Measurements from ENCODE around the gene GNPTAB.

The GNPTAB gene

DNA sequence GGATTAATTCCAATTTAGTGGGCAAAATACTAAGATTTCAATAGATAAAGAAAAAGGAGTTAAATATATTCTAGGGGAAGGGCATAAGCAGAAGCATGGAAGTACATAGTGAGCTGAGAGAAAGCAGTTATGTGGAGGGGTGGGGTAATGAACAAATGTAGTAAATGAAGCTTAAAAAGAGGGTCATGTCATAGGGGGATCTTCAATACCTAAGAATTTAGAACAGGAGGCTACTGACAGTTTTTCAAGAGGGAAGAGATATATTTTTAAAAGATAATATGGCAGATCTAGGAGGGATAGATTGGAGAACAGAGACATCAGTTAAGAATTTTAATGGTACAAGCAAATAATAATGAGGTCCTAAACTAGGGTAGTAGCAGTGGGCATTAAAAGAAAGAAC lies 100.9 kb downstream of the GNPTAB start:
- Histone ChIP-seq H3K27ac (ENCODE audit: low read length) (no peak overlapping the region), H3K4me3 (ENCODE audit: low read depth in 1 of 2, low read length in 2 of 2) (no peak overlapping the region), H3K4me1 (ENCODE audit: control insufficient read depth in 1 of 2, insufficient read depth in 2 of 2, low read length in 2 of 2) (no peaks in the 10 kb centered on the region), H3K9me3 (ENCODE audit: control insufficient read depth in 1 of 2, low read length in 2 of 2) (no peaks in the 10 kb centered on the region), H3K36me3 (ENCODE audit: control insufficient read depth in 1 of 2, insufficient read depth in 2 of 2, low read length in 2 of 2) (peaks cover 26 to 29% of the 10 kb centered on the region in 2 donors), H3K27me3 (ENCODE audit: low read depth, low read length) (no peaks in the 10 kb centered on the region)

DNA sequence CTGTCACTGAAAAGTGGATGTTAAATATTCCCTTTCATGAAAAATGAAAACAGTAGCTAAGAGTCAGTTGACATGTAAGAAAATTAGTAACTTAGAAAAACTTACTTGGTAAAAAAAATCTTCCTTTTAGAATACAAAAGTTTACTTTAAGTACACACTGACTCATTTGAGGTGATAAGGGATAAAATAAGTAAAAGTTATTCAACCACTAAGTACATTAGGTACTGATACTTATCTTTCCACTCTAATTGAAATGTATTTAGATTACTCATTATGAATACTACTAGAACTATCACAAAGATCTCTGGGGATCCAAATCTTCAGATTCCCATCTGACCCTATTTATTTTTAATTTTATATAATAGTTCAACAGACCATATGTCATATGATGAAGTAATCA lies 103.7 kb downstream of the GNPTAB start:
- no peaks in the 10 kb centered on the region for H3K27me3 ChIP-seq (ENCODE audit: low read depth, low read length)
- no peaks in the 10 kb centered on the region for H3K9me3 ChIP-seq (ENCODE audit: control insufficient read depth in 1 of 2, low read length in 2 of 2)
- no peak overlapping the region for H3K4me3 ChIP-seq (ENCODE audit: low read depth in 1 of 2, low read length in 2 of 2)
- H3K27ac ChIP-seq (ENCODE audit: low read length), result no peak overlapping the region
- H3K36me3 ChIP-seq (ENCODE audit: control insufficient read depth in 1 of 2, insufficient read depth in 2 of 2, low read length in 2 of 2), result peaks cover 25 to 29% of the 10 kb centered on the region in 2 donors
- no peaks in the 10 kb centered on the region for H3K4me1 ChIP-seq (ENCODE audit: control insufficient read depth in 1 of 2, insufficient read depth in 2 of 2, low read length in 2 of 2)

DNA sequence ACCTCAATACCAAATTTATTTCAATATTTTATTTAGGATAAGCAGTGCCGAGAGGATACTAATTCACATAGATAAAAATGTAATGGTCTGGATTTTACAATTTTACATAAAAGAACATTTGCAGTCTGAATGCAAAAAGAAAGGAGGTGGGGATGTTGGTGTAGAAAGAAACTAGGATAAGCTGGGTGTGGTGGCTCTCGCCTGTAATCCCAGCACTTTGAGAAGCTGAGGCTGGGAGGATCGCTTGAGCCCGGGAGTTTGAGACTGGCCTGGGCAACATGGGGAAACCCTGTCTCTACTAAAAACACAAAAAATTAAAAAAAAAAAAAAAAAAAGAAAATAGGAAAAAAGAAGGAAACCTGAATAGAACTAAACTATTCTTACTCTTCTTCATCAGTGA lies 108.4 kb downstream of the GNPTAB start:
- H3K27me3 ChIP-seq (ENCODE audit: low read depth, low read length), result no peaks in the 10 kb centered on the region
- no peaks in the 10 kb centered on the region for H3K4me1 ChIP-seq (ENCODE audit: control insufficient read depth in 1 of 2, insufficient read depth in 2 of 2, low read length in 2 of 2)
- H3K27ac ChIP-seq (ENCODE audit: low read length), result no peak overlapping the region
- peaks cover 16 to 23% of the 10 kb centered on the region in 2 donors for H3K36me3 ChIP-seq (ENCODE audit: control insufficient read depth in 1 of 2, insufficient read depth in 2 of 2, low read length in 2 of 2)
- H3K4me3 ChIP-seq (ENCODE audit: low read depth in 1 of 2, low read length in 2 of 2), result no peak overlapping the region
- no peaks in the 10 kb centered on the region for H3K9me3 ChIP-seq (ENCODE audit: control insufficient read depth in 1 of 2, low read length in 2 of 2)

DNA sequence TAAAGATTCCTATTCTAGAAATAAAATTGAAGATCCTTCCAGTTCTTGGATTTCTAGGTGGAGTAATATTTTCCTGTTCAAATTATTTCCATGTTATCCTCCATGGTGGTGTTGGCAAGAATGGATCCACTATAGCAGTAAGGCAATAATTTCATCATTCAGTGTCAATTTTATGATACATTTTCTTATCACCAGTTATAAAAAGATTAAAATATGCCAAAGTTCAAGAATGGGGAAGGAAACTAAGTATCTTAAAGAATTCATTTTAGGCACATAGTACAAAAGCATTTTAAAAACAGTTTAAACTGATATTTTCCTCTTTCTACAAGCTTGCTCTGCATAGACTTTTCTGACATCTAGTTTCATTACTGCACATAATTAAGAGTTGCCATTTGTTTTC lies 110.6 kb downstream of the GNPTAB start:
- Histone ChIP-seq H3K27me3 (ENCODE audit: low read depth, low read length) (no peaks in the 10 kb centered on the region), H3K4me3 (ENCODE audit: low read depth in 1 of 2, low read length in 2 of 2) (no peak overlapping the region), H3K27ac (ENCODE audit: low read length) (no peak overlapping the region), H3K4me1 (ENCODE audit: control insufficient read depth in 1 of 2, insufficient read depth in 2 of 2, low read length in 2 of 2) (peaks cover 0 to 5% of the 10 kb centered on the region in 2 donors), H3K36me3 (ENCODE audit: control insufficient read depth in 1 of 2, insufficient read depth in 2 of 2, low read length in 2 of 2) (peaks cover 11% of the 10 kb centered on the region in 2 donors), H3K9me3 (ENCODE audit: control insufficient read depth in 1 of 2, low read length in 2 of 2) (no peaks in the 10 kb centered on the region)

- Histone ChIP-seq H3K4me1 (ENCODE audit: control insufficient read depth in 1 of 2, insufficient read depth in 2 of 2, low read length in 2 of 2) (peaks cover 0 to 6% of the 10 kb centered on the region in 2 donors), H3K27me3 (ENCODE audit: low read depth, low read length) (no peaks in the 10 kb centered on the region), H3K4me3 (ENCODE audit: low read depth in 1 of 2, low read length in 2 of 2) (no peak overlapping the region), H3K27ac (ENCODE audit: low read length) (no peak overlapping the region), H3K36me3 (ENCODE audit: control insufficient read depth in 1 of 2, insufficient read depth in 2 of 2, low read length in 2 of 2) (peaks cover 7 to 11% of the 10 kb centered on the region in 2 donors), H3K9me3 (ENCODE audit: control insufficient read depth in 1 of 2, low read length in 2 of 2) (no peaks in the 10 kb centered on the region)
Observed at GRCh38 chr12:101719566-101719965, 111.2 kb downstream of the GNPTAB start.

GRCh38 chr12:101714877-101715444 lies 115.8 kb downstream of the GNPTAB start:
- Histone ChIP-seq H3K27me3 (ENCODE audit: low read depth, low read length) (no peaks in the 10 kb centered on the region), H3K4me1 (ENCODE audit: control insufficient read depth in 1 of 2, insufficient read depth in 2 of 2, low read length in 2 of 2) (peaks cover 9 to 12% of the 10 kb centered on the region in 2 donors), H3K36me3 (ENCODE audit: control insufficient read depth in 1 of 2, insufficient read depth in 2 of 2, low read length in 2 of 2) (no peaks in the 10 kb centered on the region), H3K9me3 (ENCODE audit: control insufficient read depth in 1 of 2, low read length in 2 of 2) (no peaks in the 10 kb centered on the region), H3K27ac (ENCODE audit: low read length) (peak overlapping the region; percentile 19), H3K4me3 (ENCODE audit: low read depth in 1 of 2, low read length in 2 of 2) (no peak overlapping the region)

DNA sequence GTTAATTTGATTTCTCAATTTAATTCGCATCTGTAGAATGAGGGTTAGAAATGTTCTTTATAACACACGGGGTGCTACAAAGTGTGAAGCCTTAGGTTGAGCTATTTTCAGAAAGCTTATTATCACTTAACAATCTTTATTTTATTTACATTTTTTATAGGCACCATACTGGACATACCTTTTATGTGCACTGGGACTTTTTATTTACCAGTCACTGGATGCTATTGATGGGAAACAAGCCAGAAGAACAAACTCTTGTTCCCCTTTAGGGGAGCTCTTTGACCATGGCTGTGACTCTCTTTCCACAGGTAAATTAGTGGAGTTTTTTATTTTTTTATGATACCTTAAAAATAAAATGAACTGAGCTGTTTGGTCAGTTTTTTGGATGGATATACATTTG lies 116.8 kb downstream of the GNPTAB start:
- no peaks in the 10 kb centered on the region for H3K9me3 ChIP-seq (ENCODE audit: control insufficient read depth in 1 of 2, low read length in 2 of 2)
- peak overlapping the region; percentile 74 for H3K27ac ChIP-seq (ENCODE audit: low read length)
- no peak overlapping the region for H3K4me3 ChIP-seq (ENCODE audit: low read depth in 1 of 2, low read length in 2 of 2)
- H3K4me1 ChIP-seq (ENCODE audit: control insufficient read depth in 1 of 2, insufficient read depth in 2 of 2, low read length in 2 of 2), result peaks cover 9 to 15% of the 10 kb centered on the region in 2 donors
- H3K36me3 ChIP-seq (ENCODE audit: control insufficient read depth in 1 of 2, insufficient read depth in 2 of 2, low read length in 2 of 2), result no peaks in the 10 kb centered on the region
- no peaks in the 10 kb centered on the region for H3K27me3 ChIP-seq (ENCODE audit: low read depth, low read length)

DNA sequence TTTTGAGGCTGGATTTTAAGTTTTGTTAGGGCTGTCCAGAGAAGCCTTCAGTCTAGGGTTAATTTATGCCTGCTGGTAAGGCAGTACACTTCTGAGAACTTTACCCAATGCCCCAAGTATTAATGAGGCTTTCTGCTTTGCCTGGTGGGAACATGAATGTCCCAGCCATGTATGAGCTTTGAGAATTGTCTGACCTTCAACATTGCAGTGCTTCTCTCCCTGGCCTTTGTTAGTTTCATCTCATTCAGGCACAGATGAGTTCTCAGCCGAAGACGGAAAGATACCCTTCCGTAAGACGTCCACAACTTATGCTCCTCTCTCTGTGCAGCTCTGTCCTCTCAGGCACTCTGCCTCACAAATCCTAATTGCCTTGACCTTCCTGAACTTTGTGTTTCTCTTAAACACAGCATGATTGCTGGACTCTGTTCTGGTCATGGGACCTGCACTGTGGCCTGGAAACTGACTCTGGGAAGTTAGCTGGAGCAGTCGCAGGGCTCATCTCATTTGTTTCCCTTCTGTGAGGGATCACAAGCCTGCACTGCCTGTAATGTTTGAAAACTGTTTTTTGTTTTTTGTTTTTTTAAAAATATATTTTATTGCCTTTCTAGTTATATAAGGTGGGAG lies 117.6 kb downstream of the GNPTAB start:
- peaks cover 9 to 15% of the 10 kb centered on the region in 2 donors for H3K4me1 ChIP-seq (ENCODE audit: control insufficient read depth in 1 of 2, insufficient read depth in 2 of 2, low read length in 2 of 2)
- no peaks in the 10 kb centered on the region for H3K9me3 ChIP-seq (ENCODE audit: control insufficient read depth in 1 of 2, low read length in 2 of 2)
- no peaks in the 10 kb centered on the region for H3K27me3 ChIP-seq (ENCODE audit: low read depth, low read length)
- peak overlapping the region; percentile 12 to 48 for H3K4me3 ChIP-seq (ENCODE audit: low read depth in 1 of 2, low read length in 2 of 2)
- H3K36me3 ChIP-seq (ENCODE audit: control insufficient read depth in 1 of 2, insufficient read depth in 2 of 2, low read length in 2 of 2), result no peaks in the 10 kb centered on the region
- H3K27ac ChIP-seq (ENCODE audit: low read length), result peak overlapping the region; percentile 74

DNA sequence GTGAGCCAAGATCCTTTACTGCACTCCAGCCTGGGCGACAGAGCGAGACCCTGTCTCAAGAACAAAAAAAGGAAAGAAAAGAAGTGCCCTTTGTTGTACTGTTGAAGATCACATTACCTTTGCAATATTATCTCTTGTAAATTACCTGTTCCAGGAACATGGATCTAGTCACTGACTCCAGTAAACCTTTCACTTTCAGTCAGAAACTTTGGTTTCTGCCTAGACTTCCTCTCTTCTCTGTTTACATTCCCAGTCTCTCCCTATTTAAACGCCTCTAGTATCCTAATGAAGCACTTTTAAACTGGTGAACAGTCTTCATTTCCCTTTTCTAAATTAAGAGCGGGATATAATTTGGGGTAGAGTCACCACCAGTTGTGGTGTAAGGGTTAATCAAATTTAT lies 120.5 kb downstream of the GNPTAB start:
- no peaks in the 10 kb centered on the region for H3K36me3 ChIP-seq (ENCODE audit: control insufficient read depth in 1 of 2, insufficient read depth in 2 of 2, low read length in 2 of 2)
- H3K4me3 ChIP-seq (ENCODE audit: low read depth in 1 of 2, low read length in 2 of 2), result no peak overlapping the region
- H3K4me1 ChIP-seq (ENCODE audit: control insufficient read depth in 1 of 2, insufficient read depth in 2 of 2, low read length in 2 of 2), result peaks cover 17 to 18% of the 10 kb centered on the region in 2 donors
- H3K27ac ChIP-seq (ENCODE audit: low read length), result no peak overlapping the region
- H3K27me3 ChIP-seq (ENCODE audit: low read depth, low read length), result no peaks in the 10 kb centered on the region
- no peaks in the 10 kb centered on the region for H3K9me3 ChIP-seq (ENCODE audit: control insufficient read depth in 1 of 2, low read length in 2 of 2)

- Histone ChIP-seq H3K27ac (ENCODE audit: low read length) (no peak overlapping the region), H3K4me1 (ENCODE audit: control insufficient read depth in 1 of 2, insufficient read depth in 2 of 2, low read length in 2 of 2) (peaks cover 15 to 18% of the 10 kb centered on the region in 2 donors), H3K9me3 (ENCODE audit: control insufficient read depth in 1 of 2, low read length in 2 of 2) (no peaks in the 10 kb centered on the region), H3K36me3 (ENCODE audit: control insufficient read depth in 1 of 2, insufficient read depth in 2 of 2, low read length in 2 of 2) (peaks cover 0 to 3% of the 10 kb centered on the region in 2 donors), H3K4me3 (ENCODE audit: low read depth in 1 of 2, low read length in 2 of 2) (no peak overlapping the region), H3K27me3 (ENCODE audit: low read depth, low read length) (no peaks in the 10 kb centered on the region)
Observed at GRCh38 chr12:101707131-101707782, 123.5 kb downstream of the GNPTAB start.

DNA sequence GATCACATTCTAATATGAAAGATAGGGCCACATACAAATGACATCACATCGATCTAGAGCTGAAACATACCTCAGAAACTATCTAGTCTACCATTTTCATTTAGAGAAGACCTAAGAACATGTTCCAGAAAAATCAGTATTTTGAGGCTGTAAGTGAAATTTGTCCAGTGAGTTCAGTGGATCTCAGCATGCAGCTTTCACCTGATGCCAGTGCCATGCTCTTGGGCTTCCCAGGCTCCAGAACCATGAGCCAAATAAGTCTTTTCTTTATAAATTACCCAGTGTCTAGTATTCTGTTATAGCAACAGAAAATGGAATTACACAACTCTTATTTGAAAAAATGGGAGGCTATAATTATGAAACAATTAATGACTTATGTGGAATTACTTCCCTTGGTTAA lies 124.4 kb downstream of the GNPTAB start:
- H3K4me1 ChIP-seq (ENCODE audit: control insufficient read depth in 1 of 2, insufficient read depth in 2 of 2, low read length in 2 of 2), result peaks cover 19 to 26% of the 10 kb centered on the region in 2 donors
- no peak overlapping the region for H3K27ac ChIP-seq (ENCODE audit: low read length)
- H3K9me3 ChIP-seq (ENCODE audit: control insufficient read depth in 1 of 2, low read length in 2 of 2), result no peaks in the 10 kb centered on the region
- no peak overlapping the region for H3K4me3 ChIP-seq (ENCODE audit: low read depth in 1 of 2, low read length in 2 of 2)
- peaks cover 0 to 3% of the 10 kb centered on the region in 2 donors for H3K36me3 ChIP-seq (ENCODE audit: control insufficient read depth in 1 of 2, insufficient read depth in 2 of 2, low read length in 2 of 2)
- H3K27me3 ChIP-seq (ENCODE audit: low read depth, low read length), result no peaks in the 10 kb centered on the region

All from muscle layer of duodenum (tissue), 2 donors.